H1 (cell line): ENCODE measurements around the gene PLEKHG4. TPM values are rescaled to one million over a fixed set of nuclear protein-coding genes. Genes with fewer than 3 reads are reported as not detected.

Experiments used
- E2F6 ChIP-seq: IDR thresholded peaks from 2 replicates; pipeline ENCODE4 v1.6.1; 2012; ENCODE audit warnings: inconsistent platforms
- EGR1 ChIP-seq: IDR thresholded peaks from 2 replicates; pipeline ENCODE4 v1.6.1; 2011; ENCODE audit warnings: low read depth, low read length, borderline replicate concordance
- HDAC2 ChIP-seq, 2 experiments: fragments of 300-600 bp in 1 of 2; sonication (generic) in 1 of 2; IDR thresholded peaks; 2 replicates each; pipeline ENCODE4 v1.6.1; 2011 to 2012; ENCODE audit warnings: low read depth in 2 of 2, low read length in 2 of 2, mild to moderate bottlenecking in 2 of 2, moderate library complexity in 2 of 2, borderline replicate concordance in 1 of 2, inconsistent platforms in 1 of 2
- NANOG ChIP-seq: IDR thresholded peaks from 2 replicates; pipeline ENCODE4 v1.6.1; 2011; ENCODE audit warnings: low read length, low read depth, mild to moderate bottlenecking, inconsistent platforms; ENCODE audit not compliant: insufficient read depth, poor library complexity, severe bottlenecking
- PHF8 ChIP-seq: fragments of 200-600 bp; sonication (generic); conservative IDR thresholded peaks from 2 replicates; pipeline ENCODE4 v1.7.1; 2012; ENCODE audit warnings: low read depth, mild to moderate bottlenecking, inconsistent platforms, low read length, moderate library complexity
- RAD21 ChIP-seq, 2 experiments: IDR thresholded peaks in 1 of 2; conservative IDR thresholded peaks in 1 of 2; 2 replicates each; pipeline ENCODE4 v1.6.1; 2011; ENCODE audit warnings: low read depth in 2 of 2, low read length in 2 of 2, improper control_type of control experiment in 1 of 2, inconsistent platforms in 1 of 2, mild to moderate bottlenecking in 1 of 2, moderate library complexity in 1 of 2
- RXRA ChIP-seq: IDR thresholded peaks from 2 replicates; pipeline ENCODE4 v1.6.1; 2011; ENCODE audit warnings: low read depth, mild to moderate bottlenecking, low read length, moderate library complexity; ENCODE audit not compliant: insufficient read depth
- SIX5 ChIP-seq: IDR thresholded peaks from 2 replicates; pipeline ENCODE4 v1.6.1; 2011; ENCODE audit warnings: mild to moderate bottlenecking, low read depth, low read length
- polyA plus RNA-seq, 7 experiments: library from polyadenylated mRNA; depleted of rRNA in 3 of 7; stranded (reverse) in 5 of 7; unstranded in 2 of 7; fragments of >200 nt in 5 of 7; fragments of 200-250 nt in 2 of 7; gene quantifications; 1 replicate in 5 of 7; 2 replicates in 1 of 7; 4 replicates in 1 of 7; pipeline versions ENCODE4 v1.2.1 to v1.2.3, GENCODE V29; 2011 to 2013; ENCODE audit warnings: missing spikeins in 2 of 7, mixed read lengths in 2 of 7
- total RNA-seq: library from RNA; stranded (reverse); fragmentation: NEBNext Ultra II Directional; extraction: Animal tissue kit (Norgen Biotek cat#: 25700); gene quantifications from 2 replicates; pipeline ENCODE4 v1.2.1, GENCODE V29; 2021
- TF ChIP-seq, protein P1 (sequence below): fragments of 300-600 bp; sonication (generic); IDR thresholded peaks from 2 replicates; pipeline ENCODE4 v1.7.1; 2012; ENCODE audit warnings: low read length, moderate library complexity, mild to moderate bottlenecking, inconsistent platforms; ENCODE audit not compliant: insufficient replicate concordance

Gene PLEKHG4
- total and polyA plus RNA-seq, 2 of the 8 experiments (the other 6 are each of a cell fraction or from before 2014, with no cell fraction given) = 7.7 to 11.1 TPM

GRCh38 chr16:67278773-67279295 lies 498 bp upstream of the PLEKHG4 start (continued):
- TF ChIP-seq, protein P1, sequence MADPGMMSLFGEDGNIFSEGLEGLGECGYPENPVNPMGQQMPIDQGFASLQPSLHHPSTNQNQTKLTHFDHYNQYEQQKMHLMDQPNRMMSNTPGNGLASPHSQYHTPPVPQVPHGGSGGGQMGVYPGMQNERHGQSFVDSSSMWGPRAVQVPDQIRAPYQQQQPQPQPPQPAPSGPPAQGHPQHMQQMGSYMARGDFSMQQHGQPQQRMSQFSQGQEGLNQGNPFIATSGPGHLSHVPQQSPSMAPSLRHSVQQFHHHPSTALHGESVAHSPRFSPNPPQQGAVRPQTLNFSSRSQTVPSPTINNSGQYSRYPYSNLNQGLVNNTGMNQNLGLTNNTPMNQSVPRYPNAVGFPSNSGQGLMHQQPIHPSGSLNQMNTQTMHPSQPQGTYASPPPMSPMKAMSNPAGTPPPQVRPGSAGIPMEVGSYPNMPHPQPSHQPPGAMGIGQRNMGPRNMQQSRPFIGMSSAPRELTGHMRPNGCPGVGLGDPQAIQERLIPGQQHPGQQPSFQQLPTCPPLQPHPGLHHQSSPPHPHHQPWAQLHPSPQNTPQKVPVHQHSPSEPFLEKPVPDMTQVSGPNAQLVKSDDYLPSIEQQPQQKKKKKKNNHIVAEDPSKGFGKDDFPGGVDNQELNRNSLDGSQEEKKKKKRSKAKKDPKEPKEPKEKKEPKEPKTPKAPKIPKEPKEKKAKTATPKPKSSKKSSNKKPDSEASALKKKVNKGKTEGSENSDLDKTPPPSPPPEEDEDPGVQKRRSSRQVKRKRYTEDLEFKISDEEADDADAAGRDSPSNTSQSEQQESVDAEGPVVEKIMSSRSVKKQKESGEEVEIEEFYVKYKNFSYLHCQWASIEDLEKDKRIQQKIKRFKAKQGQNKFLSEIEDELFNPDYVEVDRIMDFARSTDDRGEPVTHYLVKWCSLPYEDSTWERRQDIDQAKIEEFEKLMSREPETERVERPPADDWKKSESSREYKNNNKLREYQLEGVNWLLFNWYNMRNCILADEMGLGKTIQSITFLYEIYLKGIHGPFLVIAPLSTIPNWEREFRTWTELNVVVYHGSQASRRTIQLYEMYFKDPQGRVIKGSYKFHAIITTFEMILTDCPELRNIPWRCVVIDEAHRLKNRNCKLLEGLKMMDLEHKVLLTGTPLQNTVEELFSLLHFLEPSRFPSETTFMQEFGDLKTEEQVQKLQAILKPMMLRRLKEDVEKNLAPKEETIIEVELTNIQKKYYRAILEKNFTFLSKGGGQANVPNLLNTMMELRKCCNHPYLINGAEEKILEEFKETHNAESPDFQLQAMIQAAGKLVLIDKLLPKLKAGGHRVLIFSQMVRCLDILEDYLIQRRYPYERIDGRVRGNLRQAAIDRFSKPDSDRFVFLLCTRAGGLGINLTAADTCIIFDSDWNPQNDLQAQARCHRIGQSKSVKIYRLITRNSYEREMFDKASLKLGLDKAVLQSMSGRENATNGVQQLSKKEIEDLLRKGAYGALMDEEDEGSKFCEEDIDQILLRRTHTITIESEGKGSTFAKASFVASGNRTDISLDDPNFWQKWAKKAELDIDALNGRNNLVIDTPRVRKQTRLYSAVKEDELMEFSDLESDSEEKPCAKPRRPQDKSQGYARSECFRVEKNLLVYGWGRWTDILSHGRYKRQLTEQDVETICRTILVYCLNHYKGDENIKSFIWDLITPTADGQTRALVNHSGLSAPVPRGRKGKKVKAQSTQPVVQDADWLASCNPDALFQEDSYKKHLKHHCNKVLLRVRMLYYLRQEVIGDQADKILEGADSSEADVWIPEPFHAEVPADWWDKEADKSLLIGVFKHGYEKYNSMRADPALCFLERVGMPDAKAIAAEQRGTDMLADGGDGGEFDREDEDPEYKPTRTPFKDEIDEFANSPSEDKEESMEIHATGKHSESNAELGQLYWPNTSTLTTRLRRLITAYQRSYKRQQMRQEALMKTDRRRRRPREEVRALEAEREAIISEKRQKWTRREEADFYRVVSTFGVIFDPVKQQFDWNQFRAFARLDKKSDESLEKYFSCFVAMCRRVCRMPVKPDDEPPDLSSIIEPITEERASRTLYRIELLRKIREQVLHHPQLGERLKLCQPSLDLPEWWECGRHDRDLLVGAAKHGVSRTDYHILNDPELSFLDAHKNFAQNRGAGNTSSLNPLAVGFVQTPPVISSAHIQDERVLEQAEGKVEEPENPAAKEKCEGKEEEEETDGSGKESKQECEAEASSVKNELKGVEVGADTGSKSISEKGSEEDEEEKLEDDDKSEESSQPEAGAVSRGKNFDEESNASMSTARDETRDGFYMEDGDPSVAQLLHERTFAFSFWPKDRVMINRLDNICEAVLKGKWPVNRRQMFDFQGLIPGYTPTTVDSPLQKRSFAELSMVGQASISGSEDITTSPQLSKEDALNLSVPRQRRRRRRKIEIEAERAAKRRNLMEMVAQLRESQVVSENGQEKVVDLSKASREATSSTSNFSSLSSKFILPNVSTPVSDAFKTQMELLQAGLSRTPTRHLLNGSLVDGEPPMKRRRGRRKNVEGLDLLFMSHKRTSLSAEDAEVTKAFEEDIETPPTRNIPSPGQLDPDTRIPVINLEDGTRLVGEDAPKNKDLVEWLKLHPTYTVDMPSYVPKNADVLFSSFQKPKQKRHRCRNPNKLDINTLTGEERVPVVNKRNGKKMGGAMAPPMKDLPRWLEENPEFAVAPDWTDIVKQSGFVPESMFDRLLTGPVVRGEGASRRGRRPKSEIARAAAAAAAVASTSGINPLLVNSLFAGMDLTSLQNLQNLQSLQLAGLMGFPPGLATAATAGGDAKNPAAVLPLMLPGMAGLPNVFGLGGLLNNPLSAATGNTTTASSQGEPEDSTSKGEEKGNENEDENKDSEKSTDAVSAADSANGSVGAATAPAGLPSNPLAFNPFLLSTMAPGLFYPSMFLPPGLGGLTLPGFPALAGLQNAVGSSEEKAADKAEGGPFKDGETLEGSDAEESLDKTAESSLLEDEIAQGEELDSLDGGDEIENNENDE = no peak
- TF ChIP-seq E2F6 (no peak; the same call in 1 of the 2 replicates), HDAC2 (IDR thresholded peaks at IDR 0.05; ENCODE audit: borderline replicate concordance in 1 of 2, low read depth in 2 of 2, low read length in 2 of 2) (no peak), RXRA (no peak), NANOG (no peak), PHF8 (peak; percentile 40; the same call in 1 of the 2 replicates), SIX5 (no peak), EGR1 (no peak), RAD21 (IDR thresholded peaks at IDR 0.05 in 1 of 2, conservative IDR thresholded peaks at IDR 0.05 in 1 of 2; ENCODE audit: low read depth in 2 of 2, low read length in 2 of 2) (peak in 1 of 2 experiments; percentile 44; a peak in 3 of 4 replicates)
